ENCODE results near the gene SFN.

SFN gene

DNA sequence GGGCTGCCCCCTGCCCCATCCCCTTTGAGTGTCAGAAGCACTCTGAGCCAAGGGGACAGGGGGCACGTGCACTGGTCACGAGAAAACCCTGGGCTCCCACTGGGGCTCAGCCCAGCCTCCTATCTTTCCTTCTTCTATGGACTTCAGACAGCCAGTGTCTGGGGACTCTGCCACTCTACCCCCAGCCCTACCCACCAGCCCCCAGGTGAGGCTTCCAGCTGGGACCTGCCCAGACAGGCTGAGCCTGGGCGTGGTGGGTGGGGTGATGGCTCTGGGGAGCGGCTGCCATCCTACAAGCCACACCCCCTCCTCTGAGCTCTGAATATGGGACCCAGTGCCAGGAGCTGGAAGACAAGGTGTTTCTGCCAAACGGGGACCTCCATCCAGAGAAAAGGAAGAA lies 8.0 kb upstream of the SFN start:
- no peak overlapping the region for H3K27ac ChIP-seq (replicated peaks)
- no peak overlapping the region for H3K4me3 ChIP-seq (replicated peaks; ENCODE audit: insufficient read depth, low read length)
- TF ChIP-seq, protein P1, sequence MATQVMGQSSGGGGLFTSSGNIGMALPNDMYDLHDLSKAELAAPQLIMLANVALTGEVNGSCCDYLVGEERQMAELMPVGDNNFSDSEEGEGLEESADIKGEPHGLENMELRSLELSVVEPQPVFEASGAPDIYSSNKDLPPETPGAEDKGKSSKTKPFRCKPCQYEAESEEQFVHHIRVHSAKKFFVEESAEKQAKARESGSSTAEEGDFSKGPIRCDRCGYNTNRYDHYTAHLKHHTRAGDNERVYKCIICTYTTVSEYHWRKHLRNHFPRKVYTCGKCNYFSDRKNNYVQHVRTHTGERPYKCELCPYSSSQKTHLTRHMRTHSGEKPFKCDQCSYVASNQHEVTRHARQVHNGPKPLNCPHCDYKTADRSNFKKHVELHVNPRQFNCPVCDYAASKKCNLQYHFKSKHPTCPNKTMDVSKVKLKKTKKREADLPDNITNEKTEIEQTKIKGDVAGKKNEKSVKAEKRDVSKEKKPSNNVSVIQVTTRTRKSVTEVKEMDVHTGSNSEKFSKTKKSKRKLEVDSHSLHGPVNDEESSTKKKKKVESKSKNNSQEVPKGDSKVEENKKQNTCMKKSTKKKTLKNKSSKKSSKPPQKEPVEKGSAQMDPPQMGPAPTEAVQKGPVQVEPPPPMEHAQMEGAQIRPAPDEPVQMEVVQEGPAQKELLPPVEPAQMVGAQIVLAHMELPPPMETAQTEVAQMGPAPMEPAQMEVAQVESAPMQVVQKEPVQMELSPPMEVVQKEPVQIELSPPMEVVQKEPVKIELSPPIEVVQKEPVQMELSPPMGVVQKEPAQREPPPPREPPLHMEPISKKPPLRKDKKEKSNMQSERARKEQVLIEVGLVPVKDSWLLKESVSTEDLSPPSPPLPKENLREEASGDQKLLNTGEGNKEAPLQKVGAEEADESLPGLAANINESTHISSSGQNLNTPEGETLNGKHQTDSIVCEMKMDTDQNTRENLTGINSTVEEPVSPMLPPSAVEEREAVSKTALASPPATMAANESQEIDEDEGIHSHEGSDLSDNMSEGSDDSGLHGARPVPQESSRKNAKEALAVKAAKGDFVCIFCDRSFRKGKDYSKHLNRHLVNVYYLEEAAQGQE (IDR thresholded peaks at IDR 0.05; ENCODE audit: insufficient replicate concordance, low read depth) = no peak
- TF ChIP-seq SPI1 (IDR thresholded peaks at IDR 0.05; ENCODE audit: borderline replicate concordance, low read depth) (no peak), POLR2AphosphoS5 (IDR thresholded peaks at IDR 0.05; ENCODE audit: low read depth) (no peak), GABPA (IDR thresholded peaks at IDR 0.05; ENCODE audit: low read depth) (no peak)
- TF ChIP-seq, protein P2, sequence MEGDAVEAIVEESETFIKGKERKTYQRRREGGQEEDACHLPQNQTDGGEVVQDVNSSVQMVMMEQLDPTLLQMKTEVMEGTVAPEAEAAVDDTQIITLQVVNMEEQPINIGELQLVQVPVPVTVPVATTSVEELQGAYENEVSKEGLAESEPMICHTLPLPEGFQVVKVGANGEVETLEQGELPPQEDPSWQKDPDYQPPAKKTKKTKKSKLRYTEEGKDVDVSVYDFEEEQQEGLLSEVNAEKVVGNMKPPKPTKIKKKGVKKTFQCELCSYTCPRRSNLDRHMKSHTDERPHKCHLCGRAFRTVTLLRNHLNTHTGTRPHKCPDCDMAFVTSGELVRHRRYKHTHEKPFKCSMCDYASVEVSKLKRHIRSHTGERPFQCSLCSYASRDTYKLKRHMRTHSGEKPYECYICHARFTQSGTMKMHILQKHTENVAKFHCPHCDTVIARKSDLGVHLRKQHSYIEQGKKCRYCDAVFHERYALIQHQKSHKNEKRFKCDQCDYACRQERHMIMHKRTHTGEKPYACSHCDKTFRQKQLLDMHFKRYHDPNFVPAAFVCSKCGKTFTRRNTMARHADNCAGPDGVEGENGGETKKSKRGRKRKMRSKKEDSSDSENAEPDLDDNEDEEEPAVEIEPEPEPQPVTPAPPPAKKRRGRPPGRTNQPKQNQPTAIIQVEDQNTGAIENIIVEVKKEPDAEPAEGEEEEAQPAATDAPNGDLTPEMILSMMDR (IDR thresholded peaks at IDR 0.05; ENCODE audit: insufficient read depth, low read length) = no peak
- H3K27me3 ChIP-seq (ENCODE audit: insufficient read depth, poor library complexity, severe bottlenecking) = no peaks in the 10 kb centered on the region
- DNase-seq (ENCODE audit: low read depth in 1 of 2, low spot score in 1 of 2) = no peak

DNA sequence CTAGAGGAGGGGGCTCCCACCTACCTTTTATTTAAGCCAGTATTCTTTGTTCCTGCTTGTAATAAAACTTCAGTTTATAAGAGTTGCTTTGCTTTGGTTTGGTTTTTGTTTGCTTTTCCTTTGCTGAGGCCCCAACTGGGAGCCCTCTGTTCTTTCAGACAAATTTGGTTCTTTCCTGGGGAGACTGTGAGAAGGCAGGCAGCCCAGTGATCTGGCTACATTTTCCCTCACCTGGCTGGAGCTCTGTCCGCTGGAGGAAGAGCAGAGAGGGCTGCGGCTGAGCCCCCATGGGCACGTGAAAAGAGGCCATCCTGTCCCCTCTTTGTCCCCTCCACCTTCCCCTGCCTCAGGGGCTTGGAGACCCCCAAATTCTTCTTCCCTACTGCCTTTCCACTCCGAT lies 7.3 kb upstream of the SFN start:
- no peak overlapping the region for H3K4me3 ChIP-seq (replicated peaks; ENCODE audit: insufficient read depth, low read length)
- TF ChIP-seq GABPA (IDR thresholded peaks at IDR 0.05; ENCODE audit: low read depth) = no peak
- H3K27ac ChIP-seq (replicated peaks) = no peak overlapping the region
- no peak for DNase-seq (ENCODE audit: low read depth in 1 of 2, low spot score in 1 of 2)
- no peaks in the 10 kb centered on the region for H3K27me3 ChIP-seq (ENCODE audit: insufficient read depth, poor library complexity, severe bottlenecking)

DNA sequence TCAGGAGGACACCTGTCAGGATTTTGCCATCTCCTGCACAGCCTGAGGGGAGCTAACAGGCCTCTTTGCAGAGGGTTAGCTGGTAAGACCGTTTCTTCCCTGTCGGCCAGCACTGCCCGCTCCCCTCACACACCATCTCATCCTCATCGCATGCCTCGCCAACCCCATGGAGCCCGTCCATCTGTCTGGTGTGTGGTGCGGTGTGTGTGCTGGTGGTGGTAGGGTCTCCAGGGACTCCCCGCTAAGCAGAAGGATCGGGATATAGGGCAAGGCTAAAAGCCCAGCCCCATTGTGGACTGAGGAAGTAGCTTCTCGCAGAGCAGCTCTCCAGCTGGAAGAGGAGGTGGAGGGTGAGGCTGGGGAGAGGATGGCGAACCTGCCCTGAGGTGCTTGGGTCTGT lies 6.8 kb upstream of the SFN start:
- no peak for DNase-seq (ENCODE audit: low read depth in 1 of 2, low spot score in 1 of 2)
- Histone ChIP-seq H3K27me3 (ENCODE audit: insufficient read depth, poor library complexity, severe bottlenecking) (no peaks in the 10 kb centered on the region), H3K27ac (replicated peaks) (no peak overlapping the region), H3K4me3 (replicated peaks; ENCODE audit: insufficient read depth, low read length) (no peak overlapping the region)
- TF ChIP-seq GABPA (IDR thresholded peaks at IDR 0.05; ENCODE audit: low read depth) (no peak), POLR2AphosphoS5 (IDR thresholded peaks at IDR 0.05; ENCODE audit: low read depth) (no peak), SPI1 (IDR thresholded peaks at IDR 0.05; ENCODE audit: borderline replicate concordance, low read depth) (no peak)
- TF ChIP-seq, protein P1 (IDR thresholded peaks at IDR 0.05; ENCODE audit: insufficient replicate concordance, low read depth) = no peak
- TF ChIP-seq, protein P2 (IDR thresholded peaks at IDR 0.05; ENCODE audit: insufficient read depth, low read length) = no peak

DNA sequence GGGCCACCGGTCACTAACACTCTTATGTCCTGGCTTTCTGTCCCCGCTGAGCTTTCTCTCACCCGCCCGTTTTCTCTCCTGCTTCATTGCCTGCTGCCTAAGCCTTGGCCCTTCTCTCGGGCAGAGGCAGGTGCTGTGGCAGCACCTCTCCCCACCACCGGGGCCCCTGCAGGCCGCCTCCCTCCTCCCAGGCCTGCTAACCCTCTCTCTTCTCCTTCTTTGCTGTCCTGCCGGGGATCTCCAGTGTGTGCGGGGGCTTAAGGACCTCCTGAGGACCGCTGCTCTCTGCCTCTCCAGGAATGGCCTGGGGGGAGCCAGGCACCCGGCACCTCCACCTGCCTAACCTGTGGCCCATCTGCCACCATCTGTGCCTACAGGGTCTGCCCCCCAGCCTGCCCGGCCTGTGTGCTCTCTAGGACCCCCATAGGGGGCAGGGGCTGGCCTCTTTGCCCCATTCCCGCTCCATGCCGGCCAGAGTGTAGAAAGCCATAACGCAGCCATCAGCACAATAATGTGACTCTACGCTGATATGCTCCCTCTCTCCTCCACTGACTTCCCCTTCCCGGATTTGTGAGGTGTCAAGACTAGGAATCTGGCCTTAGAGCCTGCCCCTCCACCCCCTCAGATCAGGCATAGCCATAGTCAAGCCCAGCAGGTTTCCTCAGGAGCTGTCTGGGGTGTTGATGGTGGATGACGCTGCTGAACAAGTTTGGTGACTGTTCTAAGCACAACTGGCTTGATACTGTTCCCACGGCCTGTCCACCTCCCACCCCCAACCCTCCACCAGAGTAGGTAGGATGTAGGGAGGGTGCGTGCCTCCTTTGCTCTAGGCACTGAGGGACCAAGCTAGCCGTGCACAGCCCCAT lies 6.1 kb upstream of the SFN start:
- no peaks in the 10 kb centered on the region for H3K27me3 ChIP-seq (ENCODE audit: insufficient read depth, poor library complexity, severe bottlenecking)
- H3K27ac ChIP-seq (replicated peaks) = no peak overlapping the region
- no peak overlapping the region for H3K4me3 ChIP-seq (replicated peaks; ENCODE audit: insufficient read depth, low read length)
- TF ChIP-seq, protein P1 (IDR thresholded peaks at IDR 0.05; ENCODE audit: insufficient replicate concordance, low read depth) = no peak
- TF ChIP-seq POLR2AphosphoS5 (IDR thresholded peaks at IDR 0.05; ENCODE audit: low read depth) (no peak), GABPA (IDR thresholded peaks at IDR 0.05; ENCODE audit: low read depth) (no peak), SPI1 (IDR thresholded peaks at IDR 0.05; ENCODE audit: borderline replicate concordance, low read depth) (no peak)
- TF ChIP-seq, protein P2 (IDR thresholded peaks at IDR 0.05; ENCODE audit: insufficient read depth, low read length) = no peak
- no peak for DNase-seq (ENCODE audit: low read depth in 1 of 2, low spot score in 1 of 2)

All from HL-60 (cell line).